ENCODE data around the gene CIAO3.

Gene CIAO3

GRCh38 chr16:739560-740458, 988 bp downstream of the CIAO3 start:
- in situ Hi-C loops (cut with MboI; ENCODE audit: low sequenced_read_pairs): no loop called here

DNA sequence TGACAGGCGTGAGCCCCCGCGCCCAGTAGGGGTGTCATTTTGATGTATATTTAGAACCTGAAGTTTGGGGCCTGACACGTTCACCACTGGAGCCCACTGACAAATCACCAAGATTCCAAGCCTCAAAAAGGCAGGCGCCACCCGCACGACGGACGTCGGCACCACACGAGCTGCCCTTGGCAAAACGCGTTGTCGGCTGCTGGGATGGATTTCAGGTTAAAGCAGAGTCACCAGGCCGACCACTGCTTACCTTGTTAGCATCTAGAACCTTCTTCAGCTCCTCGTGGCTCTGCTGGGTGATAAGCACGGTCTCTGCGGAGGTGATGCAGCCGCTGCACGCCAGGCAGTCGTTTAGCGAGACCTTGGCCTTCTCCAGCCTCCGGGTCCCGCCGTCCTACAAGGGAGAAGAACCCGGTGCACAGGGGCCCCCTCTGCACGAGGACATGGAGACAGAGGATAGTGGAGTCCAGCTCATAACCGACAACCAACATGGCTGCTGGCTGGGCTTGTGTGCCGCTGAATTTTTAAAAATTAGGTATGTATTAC, 3.8 kb downstream of the CIAO3 start:
- in situ Hi-C loops (cut with MboI; ENCODE audit: low sequenced_read_pairs): no loop called here

GRCh38 chr16:735982-736453, 4.8 kb downstream of the CIAO3 start:
- in situ Hi-C loops (cut with MboI; ENCODE audit: low sequenced_read_pairs): no loop called here

GRCh38 chr16:734981-735881, 5.6 kb downstream of the CIAO3 start:
- in situ Hi-C loops (cut with MboI; ENCODE audit: low sequenced_read_pairs): no loop called here

- in situ Hi-C loops (cut with MboI; ENCODE audit: low sequenced_read_pairs): no loop called here
Observed at GRCh38 chr16:734208-734980, 6.4 kb downstream of the CIAO3 start.

- in situ Hi-C loops (cut with MboI; ENCODE audit: low sequenced_read_pairs): no loop called here
Observed at GRCh38 chr16:733382-734207, 7.2 kb downstream of the CIAO3 start.

GRCh38 chr16:732936-733335, 7.9 kb downstream of the CIAO3 start:
- in situ Hi-C loops (cut with MboI; ENCODE audit: low sequenced_read_pairs): no loop called here

GRCh38 chr16:732332-732731, 8.5 kb downstream of the CIAO3 start:
- in situ Hi-C loops (cut with MboI; ENCODE audit: low sequenced_read_pairs): no loop called here

DNA sequence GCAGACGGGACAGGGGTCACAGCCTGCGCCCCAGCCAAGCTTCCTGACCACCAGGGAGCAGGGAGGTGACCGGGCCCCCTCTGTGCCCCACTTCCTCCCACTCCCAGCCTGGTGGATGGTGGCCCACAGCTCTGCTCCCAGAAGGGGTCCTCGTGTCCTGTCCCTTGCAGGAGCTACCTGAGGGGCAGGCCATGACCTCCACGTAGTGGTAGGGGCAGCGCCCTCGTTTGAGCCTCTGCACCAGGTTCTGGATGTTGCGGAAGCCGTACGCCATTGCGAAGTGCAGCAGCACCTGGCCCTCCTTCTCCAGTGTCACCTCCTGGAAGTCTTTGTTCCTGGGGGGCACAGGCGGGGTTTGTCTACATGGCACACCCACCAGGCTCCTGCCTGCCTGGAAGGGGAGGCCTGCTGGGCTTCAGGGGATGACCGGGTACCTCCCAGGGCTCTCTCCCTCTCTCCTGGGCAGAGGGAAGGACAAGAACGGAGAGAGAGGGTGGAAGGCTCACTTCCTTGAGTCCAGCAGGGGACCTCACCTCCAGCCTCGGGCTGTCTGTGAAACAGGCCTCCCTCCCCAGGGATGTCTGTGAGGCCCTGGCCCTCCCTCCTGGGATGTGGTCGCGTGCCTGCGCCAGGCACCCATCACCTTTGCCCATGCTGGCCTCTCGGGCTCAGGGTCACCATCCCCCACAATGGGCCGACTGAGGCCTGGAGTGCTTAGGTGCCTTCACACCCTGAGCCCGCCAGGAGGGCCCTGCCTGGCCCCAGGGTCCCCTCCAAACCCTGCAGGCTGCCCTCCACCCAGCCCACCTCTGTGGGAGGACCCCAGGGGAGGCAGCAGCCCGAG, 9.9 kb downstream of the CIAO3 start:
- in situ Hi-C loops (cut with MboI; ENCODE audit: low sequenced_read_pairs): no loop called here

- in situ Hi-C loops (cut with MboI; ENCODE audit: low sequenced_read_pairs): no loop called here
Observed at GRCh38 chr16:729768-730665, 10.8 kb downstream of the CIAO3 start.

GRCh38 chr16:728890-729744, 11.7 kb downstream of the CIAO3 start:
- in situ Hi-C loops (cut with MboI; ENCODE audit: low sequenced_read_pairs): no loop called here

- in situ Hi-C loops (cut with MboI; ENCODE audit: low sequenced_read_pairs): no loop called here
Observed at GRCh38 chr16:728131-728889, 12.5 kb downstream of the CIAO3 start.

- in situ Hi-C loops (cut with MboI; ENCODE audit: low sequenced_read_pairs): no loop called here
Observed at GRCh38 chr16:727291-727977, 13.4 kb downstream of the CIAO3 start.

DNA sequence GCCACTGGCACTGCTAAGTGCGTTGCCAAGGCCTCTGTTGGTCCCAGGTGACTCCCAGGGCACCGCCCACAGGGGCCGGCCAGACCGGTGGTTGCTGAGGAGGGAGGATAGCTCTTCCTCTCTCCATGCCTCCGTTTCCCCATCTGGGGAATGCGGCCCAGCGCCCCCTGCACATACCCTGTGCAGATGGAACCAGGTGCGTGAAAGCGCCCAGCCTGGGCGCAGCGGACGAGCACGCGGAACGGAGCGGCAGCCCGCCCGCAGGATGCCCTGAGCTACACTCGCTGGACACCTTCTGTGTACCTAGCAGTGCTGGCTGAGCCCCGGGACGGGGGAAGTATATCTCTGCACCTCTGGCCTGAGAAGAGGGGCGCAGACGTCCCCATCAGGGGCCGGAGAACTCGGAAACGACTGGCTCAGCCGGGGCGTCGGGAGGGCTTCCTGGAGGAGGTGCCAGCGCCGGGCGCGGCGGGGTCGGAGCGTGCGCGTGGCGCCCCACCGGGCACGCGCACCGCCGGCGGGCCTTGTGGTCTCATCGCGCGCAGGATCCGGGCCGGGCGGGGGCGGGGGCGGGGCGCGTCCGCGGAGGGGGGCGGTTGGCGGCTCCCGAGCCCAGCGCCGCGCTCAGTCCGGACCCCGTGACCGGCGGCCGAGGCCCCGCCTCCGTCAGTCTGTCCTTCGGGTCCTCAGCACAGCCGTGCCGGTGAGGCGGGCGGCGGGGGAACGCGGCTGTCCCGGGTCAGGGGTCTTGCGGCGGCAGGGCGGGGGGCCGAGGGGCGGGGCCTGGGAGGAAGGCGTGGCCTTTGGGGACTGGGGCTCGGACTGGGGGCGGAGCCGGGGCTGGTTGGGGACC, 14.1 kb downstream of the CIAO3 start, which contains the start of the genes CCDC78 and HAGHL:
Gene CCDC78 (minus strand): TSS at position 6 of the 853 bp plus-strand sequence. CDS start 76 bp downstream, outside the sequence.
Gene HAGHL (plus strand): TSS at position 669 of the 853 bp plus-strand sequence. CDS start 404 bp downstream, outside the sequence.
- in situ Hi-C loops (cut with MboI; ENCODE audit: low sequenced_read_pairs): no loop called here

DNA sequence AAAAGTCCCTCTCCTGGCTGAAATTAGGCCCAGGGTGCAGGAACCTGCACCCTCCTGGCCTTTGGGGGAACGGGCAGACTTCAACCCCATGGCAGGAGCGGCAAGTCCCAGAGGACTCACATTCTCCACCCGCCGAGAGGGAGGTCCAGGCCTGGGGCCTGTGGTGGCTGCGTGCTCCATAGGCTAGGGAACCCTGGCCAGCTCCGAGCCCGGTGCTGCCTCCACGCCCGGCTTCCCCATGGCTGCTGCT, 14.7 kb downstream of the CIAO3 start:
- in situ Hi-C loops (cut with MboI; ENCODE audit: low sequenced_read_pairs): no loop called here
